Measurements from ENCODE around the gene WDR88.
"Not testable (repeated sequence)": the region's sequence is repeated elsewhere in the genome, so short reads cannot be mapped to it uniquely, and the experiment has no call there.

The WDR88 gene

DNA sequence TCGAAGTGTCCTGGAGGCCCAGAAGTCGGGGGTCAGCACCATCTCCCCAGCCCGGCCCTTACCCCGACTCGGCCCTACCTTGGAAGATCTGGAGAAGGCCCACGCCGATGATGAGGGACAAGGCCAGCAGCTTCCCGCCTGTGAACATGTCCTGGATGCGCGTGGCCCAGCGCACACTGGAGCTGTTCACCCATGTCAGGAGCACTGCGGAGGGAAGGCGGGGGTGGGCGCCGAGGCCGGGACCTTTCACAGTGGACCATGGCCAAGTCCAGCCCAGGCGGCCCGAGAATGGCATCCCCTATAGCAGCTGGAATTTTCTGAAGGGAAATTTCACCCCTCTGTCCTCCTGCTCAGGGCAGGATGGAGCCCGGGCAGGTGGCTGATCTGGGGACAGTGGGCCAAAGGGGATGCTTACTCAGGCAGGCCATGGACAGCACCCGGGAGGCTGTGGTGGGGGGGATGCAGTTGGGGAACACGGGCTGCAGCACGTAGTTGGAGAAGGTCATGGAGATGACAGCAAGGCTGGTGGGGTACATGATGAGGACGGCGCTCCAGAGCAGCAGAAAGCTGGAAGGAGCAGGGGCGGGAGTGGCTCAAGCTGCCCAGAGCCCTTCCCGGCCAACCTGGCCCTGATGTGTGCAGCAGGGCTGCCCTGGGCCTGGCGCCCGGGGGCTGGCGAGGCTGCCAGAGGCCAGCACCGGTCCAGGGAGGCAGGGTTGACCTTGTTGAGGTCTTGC lies 80.7 kb downstream of the WDR88 start:
- no peaks in the 10 kb centered on the region for H3K4me1 Mint-ChIP-seq (ENCODE audit: low read depth)
- H3K9me3 Mint-ChIP-seq = no peaks in the 10 kb centered on the region
- H3K4me3 Mint-ChIP-seq = no peak overlapping the region
- no peaks in the 10 kb centered on the region for H3K27me3 Mint-ChIP-seq (ENCODE audit: low read depth)
- no peak overlapping the region for H3K27ac Mint-ChIP-seq
- H3K36me3 Mint-ChIP-seq (ENCODE audit: low read depth) = no peaks in the 10 kb centered on the region

DNA sequence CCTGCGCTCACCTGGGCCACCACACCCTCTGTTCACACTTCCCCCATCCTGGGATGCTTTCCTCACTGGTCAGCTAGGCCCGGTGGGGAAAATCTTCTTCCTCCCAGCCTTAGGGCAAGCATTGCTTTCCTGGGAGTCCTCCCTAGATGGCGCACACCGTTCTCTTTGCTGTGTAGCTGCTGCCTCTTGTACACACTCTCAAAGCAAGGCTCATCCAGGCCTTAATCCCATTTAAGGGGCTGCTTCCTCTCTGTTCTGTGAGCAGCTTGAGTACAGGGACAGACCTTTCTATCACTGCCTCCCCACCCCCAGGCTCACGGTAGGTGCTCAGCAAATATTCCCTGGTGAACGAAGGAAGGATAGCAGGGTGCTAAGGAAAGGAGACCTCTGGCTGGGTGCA lies 82.7 kb downstream of the WDR88 start:
- H3K36me3 Mint-ChIP-seq (ENCODE audit: low read depth) = no peaks in the 10 kb centered on the region
- H3K9me3 Mint-ChIP-seq = no peaks in the 10 kb centered on the region
- H3K4me3 Mint-ChIP-seq = no peak overlapping the region
- H3K27ac Mint-ChIP-seq = no peak overlapping the region
- no peaks in the 10 kb centered on the region for H3K4me1 Mint-ChIP-seq (ENCODE audit: low read depth)
- no peaks in the 10 kb centered on the region for H3K27me3 Mint-ChIP-seq (ENCODE audit: low read depth)

DNA sequence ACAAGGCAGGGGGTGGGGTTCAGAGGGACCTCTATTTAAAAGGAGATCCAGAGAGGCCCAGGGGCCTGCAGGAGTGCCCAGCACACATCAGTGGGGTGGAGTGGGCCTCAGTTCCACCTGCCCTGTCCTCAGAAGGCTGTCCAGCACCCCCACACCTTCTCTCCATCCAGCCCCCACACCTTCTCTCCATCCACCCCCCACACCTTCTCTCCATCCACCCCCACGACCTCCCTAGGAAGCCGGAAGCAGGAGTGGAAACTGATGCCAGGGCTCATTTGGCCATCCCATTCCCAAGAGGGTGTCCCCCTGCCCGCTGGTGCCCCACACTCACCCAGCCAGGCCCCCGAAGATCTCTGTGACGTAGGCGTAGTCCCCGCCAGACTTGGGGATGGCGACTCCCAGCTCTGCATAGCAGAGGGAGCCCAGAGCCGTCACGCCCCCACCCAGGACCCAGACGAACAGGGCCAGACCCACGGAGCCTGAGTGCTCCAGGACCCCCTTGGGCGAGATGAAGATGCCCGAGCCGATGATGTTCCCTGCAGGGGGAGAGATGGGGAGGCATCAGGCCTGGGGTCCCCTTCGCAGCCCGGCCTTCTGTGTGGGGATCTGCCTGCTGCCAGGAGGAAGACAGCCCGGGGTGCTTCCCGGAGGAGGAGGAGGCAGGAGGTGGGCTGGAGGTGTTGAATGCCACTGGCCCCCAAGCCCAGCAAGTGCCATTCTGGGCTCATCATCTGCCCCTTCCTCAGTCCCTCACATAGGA lies 83.7 kb downstream of the WDR88 start:
- H3K4me1 Mint-ChIP-seq (ENCODE audit: low read depth) = no peaks in the 10 kb centered on the region
- H3K36me3 Mint-ChIP-seq (ENCODE audit: low read depth) = no peaks in the 10 kb centered on the region
- no peaks in the 10 kb centered on the region for H3K27me3 Mint-ChIP-seq (ENCODE audit: low read depth)
- no peak overlapping the region for H3K27ac Mint-ChIP-seq
- no peak overlapping the region for H3K4me3 Mint-ChIP-seq
- H3K9me3 Mint-ChIP-seq = no peaks in the 10 kb centered on the region

DNA sequence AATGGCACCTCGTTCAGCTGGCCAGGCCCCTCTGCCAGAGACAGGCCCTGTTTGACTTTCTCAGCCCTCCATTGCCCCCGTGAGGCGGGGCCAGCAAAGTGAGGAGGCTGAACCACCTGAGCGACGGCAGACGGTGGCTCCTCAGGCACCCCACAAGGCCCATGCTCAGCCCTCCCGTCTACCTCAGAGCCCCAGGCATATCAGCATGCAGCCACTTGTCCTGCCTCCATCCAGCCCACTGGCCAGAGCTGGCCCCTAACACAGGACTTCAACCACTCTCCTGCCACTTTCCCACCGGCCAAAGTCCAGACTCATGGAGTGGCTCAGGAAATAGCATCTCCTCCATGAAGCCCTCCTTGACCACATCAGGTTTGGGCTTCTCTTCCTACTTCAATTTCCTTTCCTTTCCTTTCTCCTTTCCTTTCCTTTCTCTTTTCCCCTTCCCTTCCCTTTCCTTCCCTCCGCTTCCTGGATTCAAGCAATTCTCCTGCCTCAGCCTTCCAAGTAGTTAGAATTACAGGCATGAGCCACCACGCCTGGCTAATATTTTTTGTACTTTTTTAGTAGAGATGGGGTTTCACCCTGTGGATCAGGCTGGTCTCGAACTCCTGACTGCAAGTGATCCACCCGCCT lies 84.4 kb downstream of the WDR88 start:
- H3K36me3 Mint-ChIP-seq (ENCODE audit: low read depth) = no peaks in the 10 kb centered on the region

DNA sequence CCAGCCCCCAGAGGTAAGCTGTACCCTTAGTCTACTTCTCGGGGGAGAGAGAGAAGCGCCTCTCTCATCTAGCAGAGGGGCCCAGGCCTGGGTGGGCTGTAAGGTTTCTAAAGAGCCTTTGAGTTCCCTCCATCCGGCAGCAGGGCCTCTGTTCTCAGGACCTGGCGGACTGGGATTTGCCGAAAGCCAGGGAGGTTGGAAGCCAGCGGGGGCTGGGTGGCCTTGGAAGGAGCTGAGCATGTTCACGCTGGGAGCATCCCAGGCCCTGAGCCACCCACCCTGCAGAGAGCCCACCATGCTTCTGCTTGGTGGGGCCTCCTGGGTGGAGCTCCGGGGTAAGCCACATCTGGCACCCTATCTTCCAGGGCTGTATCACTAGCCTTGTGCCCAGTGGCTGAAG lies 86.0 kb downstream of the WDR88 start:
- Mint-ChIP-seq H3K36me3 (ENCODE audit: low read depth) (no peaks in the 10 kb centered on the region), H3K4me3 (no peak overlapping the region), H3K4me1 (ENCODE audit: low read depth) (no peaks in the 10 kb centered on the region), H3K9me3 (no peaks in the 10 kb centered on the region), H3K27ac (no peak overlapping the region), H3K27me3 (ENCODE audit: low read depth) (peaks cover 4% of the 10 kb centered on the region)

More for the DNA sequence above, 84.4 kb downstream of the WDR88 start:
- Mint-ChIP-seq H3K9me3 (no peaks in the 10 kb centered on the region), H3K4me3 (no peak overlapping the region), H3K27ac (no peak overlapping the region), H3K27me3 (ENCODE audit: low read depth) (no peaks in the 10 kb centered on the region), H3K4me1 (ENCODE audit: low read depth) (no peaks in the 10 kb centered on the region)

DNA sequence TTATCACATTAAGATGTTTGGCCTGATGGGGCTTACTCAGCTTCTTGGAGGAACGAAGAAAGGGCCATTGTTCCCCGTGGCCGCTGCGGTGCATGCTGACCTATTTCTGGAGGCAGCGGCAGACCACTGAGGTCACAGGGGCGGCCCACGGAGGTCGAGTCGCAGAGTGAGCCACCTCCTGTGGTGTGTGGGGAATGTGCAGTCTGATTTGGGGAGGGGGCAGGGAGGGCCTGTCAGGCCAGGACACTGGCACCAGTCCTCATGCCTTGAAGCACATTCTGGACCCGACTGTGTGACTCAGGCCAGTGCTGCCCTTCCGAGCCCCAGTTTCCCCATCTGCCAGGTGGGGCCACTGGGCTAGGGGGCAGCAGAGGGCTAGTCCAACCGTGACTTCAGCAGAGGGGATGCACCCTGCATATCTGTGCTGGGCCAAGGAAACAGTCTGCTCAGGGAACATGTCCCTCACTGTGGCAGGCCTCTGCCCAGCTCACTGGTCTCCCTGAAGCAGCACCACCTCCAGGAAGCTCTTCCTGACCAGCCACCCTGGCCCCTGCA lies 87.4 kb downstream of the WDR88 start:
- H3K27me3 Mint-ChIP-seq (ENCODE audit: low read depth) = peaks cover 17% of the 10 kb centered on the region
- H3K9me3 Mint-ChIP-seq = no peaks in the 10 kb centered on the region
- H3K4me3 Mint-ChIP-seq = no peak overlapping the region

DNA sequence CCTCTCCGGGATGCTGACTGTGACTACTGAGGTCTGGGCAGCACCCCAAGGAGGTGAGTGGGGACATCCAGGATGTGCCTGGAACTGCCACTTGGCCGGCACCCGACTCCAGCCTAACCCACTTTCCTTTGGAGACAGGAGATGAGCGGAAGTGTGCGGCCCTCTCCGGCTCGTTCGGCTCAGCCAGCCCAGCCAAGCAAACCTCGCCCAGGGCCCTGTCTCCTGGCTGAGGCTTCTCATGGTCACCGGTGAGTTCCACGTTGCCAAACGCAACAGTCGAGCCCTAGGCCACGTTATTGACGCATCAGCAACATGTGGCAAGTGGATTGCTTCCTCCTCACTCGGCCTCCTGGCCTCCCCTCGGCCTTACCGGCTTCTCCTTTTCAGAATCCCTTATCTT lies 88.2 kb downstream of the WDR88 start:
- Mint-ChIP-seq H3K27me3 (ENCODE audit: low read depth) (peaks cover 25% of the 10 kb centered on the region), H3K9me3 (no peaks in the 10 kb centered on the region), H3K4me1 (ENCODE audit: low read depth) (no peaks in the 10 kb centered on the region), H3K27ac (no peak overlapping the region), H3K36me3 (ENCODE audit: low read depth) (no peaks in the 10 kb centered on the region), H3K4me3 (no peak overlapping the region)

More for the DNA sequence above, 87.4 kb downstream of the WDR88 start:
- H3K36me3 Mint-ChIP-seq (ENCODE audit: low read depth) = no peaks in the 10 kb centered on the region
- no peak overlapping the region for H3K27ac Mint-ChIP-seq
- no peaks in the 10 kb centered on the region for H3K4me1 Mint-ChIP-seq (ENCODE audit: low read depth)

DNA sequence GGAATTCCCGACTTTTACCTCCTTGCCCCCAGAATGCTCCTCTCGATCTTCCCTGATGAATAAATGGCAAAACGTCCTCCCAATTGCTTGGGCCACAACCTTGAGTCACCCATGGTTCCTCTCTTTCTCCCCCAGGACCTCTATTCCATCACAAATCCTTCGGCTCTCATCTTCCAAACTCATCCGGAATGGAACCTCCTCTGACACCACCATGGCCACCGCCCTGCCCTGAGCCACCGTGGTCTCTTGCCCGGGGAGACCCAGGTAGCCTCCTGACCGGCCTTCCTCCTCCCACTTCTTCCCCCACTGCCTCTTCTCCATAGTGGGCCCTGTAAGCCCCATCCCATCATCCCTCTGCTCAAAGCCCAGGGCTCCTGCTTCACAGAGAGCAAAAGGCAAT lies 88.8 kb downstream of the WDR88 start:
- Mint-ChIP-seq H3K4me3 (no peak overlapping the region), H3K36me3 (ENCODE audit: low read depth) (no peaks in the 10 kb centered on the region), H3K27me3 (ENCODE audit: low read depth) (peaks cover 26% of the 10 kb centered on the region), H3K4me1 (ENCODE audit: low read depth) (no peaks in the 10 kb centered on the region), H3K27ac (no peak overlapping the region), H3K9me3 (no peaks in the 10 kb centered on the region)

DNA sequence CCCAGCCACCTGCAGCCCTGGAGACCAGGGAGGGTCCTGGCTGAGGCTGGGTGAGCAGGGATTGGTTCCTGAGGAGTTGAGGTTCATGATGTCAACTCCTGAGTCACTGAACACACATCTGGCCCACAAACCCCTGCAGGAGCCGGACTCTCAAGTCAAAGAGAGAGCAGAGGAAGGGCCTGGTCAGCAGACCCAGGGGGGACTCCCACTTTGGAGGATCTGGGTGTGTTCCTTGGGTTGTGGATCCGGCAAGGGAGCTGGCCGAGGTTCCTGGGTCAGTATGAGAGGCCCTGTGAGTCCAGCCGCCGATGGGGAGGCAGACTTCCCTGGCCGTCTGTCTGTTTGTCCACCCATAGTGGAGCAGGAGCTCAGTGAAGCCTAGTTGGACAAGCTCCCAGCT lies 89.7 kb downstream of the WDR88 start:
- Mint-ChIP-seq H3K4me3 (no peak overlapping the region), H3K4me1 (ENCODE audit: low read depth) (no peaks in the 10 kb centered on the region), H3K27me3 (ENCODE audit: low read depth) (peaks cover 35% of the 10 kb centered on the region), H3K9me3 (no peaks in the 10 kb centered on the region), H3K27ac (no peak overlapping the region), H3K36me3 (ENCODE audit: low read depth) (no peaks in the 10 kb centered on the region)

DNA sequence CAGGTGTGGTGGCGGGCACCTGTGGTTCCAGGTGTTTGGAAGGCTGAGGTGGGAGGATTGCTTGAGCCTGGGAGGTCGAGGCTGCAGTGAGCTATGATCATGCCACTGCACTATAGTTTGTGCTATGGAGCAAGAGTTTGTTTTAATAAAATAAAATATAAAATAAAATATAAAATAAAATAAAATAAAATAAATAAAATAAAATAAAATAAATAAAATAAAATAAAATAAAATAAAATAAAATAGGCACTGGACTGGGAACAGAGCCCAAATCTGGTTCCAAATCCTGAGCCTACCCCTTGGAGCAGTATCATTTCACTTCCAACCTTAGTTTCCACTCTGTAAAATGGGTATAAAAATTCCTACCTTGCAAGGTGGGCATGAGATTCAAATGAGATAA lies 90.3 kb downstream of the WDR88 start:
- not testable (repeated sequence) for H3K4me1 Mint-ChIP-seq (ENCODE audit: low read depth); H3K9me3 Mint-ChIP-seq; H3K4me3 Mint-ChIP-seq; H3K36me3 Mint-ChIP-seq (ENCODE audit: low read depth); H3K27ac Mint-ChIP-seq
- H3K27me3 Mint-ChIP-seq (ENCODE audit: low read depth) = peaks cover 39% of the 10 kb centered on the region

DNA sequence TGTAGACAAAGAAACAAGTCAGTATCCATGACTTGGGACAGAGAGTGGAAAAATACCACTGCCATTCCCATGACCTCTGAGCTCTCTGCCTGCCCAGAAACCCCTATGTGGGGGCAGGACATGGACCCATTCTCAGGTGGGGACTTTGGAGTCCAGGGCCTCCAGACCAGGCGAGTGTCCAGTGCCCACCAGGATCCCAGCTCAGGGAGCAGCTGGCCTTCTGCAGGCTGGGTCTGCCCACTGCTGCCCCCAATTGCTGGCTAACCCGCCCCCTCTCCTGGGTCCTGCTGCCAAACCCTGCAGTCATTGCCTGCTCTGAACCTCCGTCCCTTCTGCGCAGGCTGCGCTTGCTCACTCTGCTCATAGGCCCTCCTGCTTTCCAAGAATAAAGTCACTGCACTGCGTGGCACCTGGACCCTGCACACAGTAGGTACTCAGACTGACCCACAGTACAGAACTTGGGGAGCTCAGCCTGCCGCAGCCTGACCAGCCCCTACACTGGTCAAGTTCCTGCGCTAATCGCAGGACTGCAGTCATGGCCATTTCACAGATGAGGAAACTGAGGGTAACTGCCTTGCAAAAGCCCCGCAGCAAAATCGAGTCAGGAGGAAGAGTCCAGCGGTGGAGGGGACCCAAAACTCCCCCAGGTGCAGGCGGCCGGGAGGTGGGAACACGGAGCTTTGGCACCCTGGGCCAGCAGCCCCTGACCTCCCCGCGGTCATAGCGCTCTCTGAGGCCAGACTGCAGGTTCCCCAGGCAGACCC lies 93.0 kb downstream of the WDR88 start:
- H3K27me3 Mint-ChIP-seq (ENCODE audit: low read depth) = peaks cover 59% of the 10 kb centered on the region
- peaks cover 3% of the 10 kb centered on the region for H3K36me3 Mint-ChIP-seq (ENCODE audit: low read depth)
- no peak overlapping the region for H3K4me3 Mint-ChIP-seq
- no peaks in the 10 kb centered on the region for H3K4me1 Mint-ChIP-seq (ENCODE audit: low read depth)
- H3K9me3 Mint-ChIP-seq = peaks cover 16% of the 10 kb centered on the region
- no peak overlapping the region for H3K27ac Mint-ChIP-seq
